ENCODE data around the gene SKP1. TPM values are rescaled to one million over a fixed set of nuclear protein-coding genes. Genes with fewer than 3 reads are reported as not detected.
A peak's percentile ranks its signal among the peaks of the same experiment; 100 is the strongest.

SKP1 gene
- total RNA-seq, 2 experiments from 2014 or later: 218 to 265 TPM

DNA sequence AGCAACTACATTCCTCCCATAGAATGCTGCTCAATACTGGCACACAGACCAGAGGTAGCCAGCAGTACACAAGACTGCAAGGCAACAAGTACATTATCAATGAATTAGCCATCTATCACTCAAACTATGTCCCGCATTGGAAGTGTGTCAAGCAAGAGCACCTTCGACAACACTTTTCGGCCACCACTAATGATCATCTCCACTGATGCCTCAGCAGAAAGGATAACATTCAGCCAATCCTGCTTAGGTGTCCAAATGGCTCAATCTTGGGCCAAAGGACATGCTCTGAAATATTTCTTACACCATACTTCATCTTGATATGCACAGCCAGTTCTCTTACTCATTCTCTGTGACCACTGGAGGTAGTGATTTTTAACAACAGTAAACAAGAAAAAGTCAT, 25.0 kb downstream of the SKP1 start:
- H3K4me1 Mint-ChIP-seq: peaks cover 61% of the 10 kb centered on the region
- H3K27ac Mint-ChIP-seq: peak overlapping the region; percentile 66

DNA sequence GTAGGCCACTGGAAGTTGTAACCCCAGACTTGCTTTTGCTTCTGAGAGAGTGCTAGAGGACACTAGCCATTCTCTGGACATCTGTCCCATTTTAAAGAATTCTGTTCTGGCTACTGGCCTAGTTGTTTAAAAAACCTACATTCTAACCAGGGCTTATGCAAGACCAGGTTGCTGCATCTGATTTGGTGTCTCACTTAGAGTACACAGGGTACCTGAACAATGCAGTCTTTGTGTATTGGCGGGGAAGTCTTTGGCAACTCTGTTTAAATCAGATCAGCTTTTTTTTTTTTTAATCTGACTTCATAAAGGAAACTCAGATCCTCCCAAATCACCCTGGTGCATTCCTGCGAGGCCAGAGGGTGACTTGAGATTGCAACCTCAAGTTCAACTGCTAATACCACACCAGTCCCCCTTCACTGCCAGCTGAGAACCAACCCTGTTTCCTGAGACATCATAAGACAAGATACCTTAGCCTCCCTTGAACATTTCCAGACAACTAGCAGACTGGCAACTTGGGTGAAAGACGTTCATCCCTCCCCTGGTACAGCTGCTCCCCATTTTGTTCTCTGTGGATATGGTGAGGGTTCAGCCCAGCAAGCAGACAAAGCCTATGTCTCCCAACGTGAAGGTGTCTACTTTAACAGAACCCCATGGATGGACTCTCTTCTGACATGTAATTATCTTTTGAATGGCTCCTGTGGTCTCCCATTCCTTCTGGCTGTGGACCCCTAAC, 27.0 kb downstream of the SKP1 start:
- ATAC-seq (no peak), DNase-seq (no peak)
- Mint-ChIP-seq H3K4me3 (no peak overlapping the region), H3K36me3 (ENCODE audit: low read depth) (peaks cover 58% of the 10 kb centered on the region), H3K27ac (peak overlapping the region; percentile 79), H3K4me1 (peaks cover 63% of the 10 kb centered on the region), H3K9me3 (ENCODE audit: low read depth) (no peaks in the 10 kb centered on the region), H3K27me3 (no peaks in the 10 kb centered on the region)
- ChIA-PET POLR2A (interaction anchor here (0.5 to 1.1 kb wide), 4 partner anchors 9 to 226 kb away, joined by 3 to 7 read pairs (median 4); no protein-coding TSS in a partner anchor), CTCF (interaction anchor here (0.6 to 20.4 kb wide), 11 partner anchors 9 to 181 kb away, joined by 3 to 554 read pairs (median 5); no protein-coding TSS in a partner anchor)
- intact Hi-C loops (cut with DNase I, micrococcal nuclease): no loop called here

More for the DNA sequence above, 25.0 kb downstream of the SKP1 start:
- H3K27me3 Mint-ChIP-seq: no peaks in the 10 kb centered on the region
- ChIA-PET POLR2A (interaction anchor here (0.6 kb wide), 1 partner anchor 143 kb away, joined by 3 read pairs; no protein-coding TSS in a partner anchor), CTCF (interaction anchor here (0.7 to 20.4 kb wide), 7 partner anchors 9 to 114 kb away, joined by 4 to 554 read pairs (median 9); no protein-coding TSS in a partner anchor)
- no peaks in the 10 kb centered on the region for H3K9me3 Mint-ChIP-seq (ENCODE audit: low read depth)
- ATAC-seq (no peak), DNase-seq (no peak)
- intact Hi-C loops (cut with DNase I, micrococcal nuclease): no loop called here
- peaks cover 56% of the 10 kb centered on the region for H3K36me3 Mint-ChIP-seq (ENCODE audit: low read depth)
- H3K4me3 Mint-ChIP-seq: no peak overlapping the region

DNA sequence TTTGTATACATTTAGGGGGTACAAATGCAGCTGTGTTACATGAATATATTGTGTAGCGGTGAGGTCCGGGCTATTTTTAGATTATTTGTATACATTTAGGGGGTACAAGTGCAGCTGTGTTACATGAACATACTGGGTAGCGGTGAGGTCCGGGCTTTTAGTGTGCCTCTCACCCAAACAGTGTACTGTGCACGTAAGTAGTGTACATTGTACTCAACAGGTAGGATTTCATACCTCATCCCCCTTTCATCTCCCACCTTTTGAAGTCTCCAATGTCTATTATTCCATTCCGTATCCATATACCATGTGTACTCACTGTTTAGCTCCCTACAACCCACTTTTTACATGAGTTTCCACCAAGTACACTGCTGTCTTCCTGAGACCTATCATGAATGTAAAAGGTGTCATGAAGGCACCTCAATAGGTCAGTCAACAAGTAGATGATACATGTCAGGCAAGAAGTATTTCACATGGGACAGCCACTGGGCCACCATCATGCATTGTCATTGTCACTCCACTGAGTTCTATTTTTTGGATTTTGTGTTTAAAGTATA, 27.7 kb downstream of the SKP1 start:
- Mint-ChIP-seq H3K36me3 (ENCODE audit: low read depth) (peaks cover 62% of the 10 kb centered on the region), H3K9me3 (ENCODE audit: low read depth) (no peaks in the 10 kb centered on the region), H3K4me3 (no peak overlapping the region), H3K4me1 (peaks cover 60% of the 10 kb centered on the region), H3K27ac (peak overlapping the region; percentile 79), H3K27me3 (no peaks in the 10 kb centered on the region)
- POLR2A ChIA-PET: interaction anchor here (0.7 to 1.1 kb wide), 2 partner anchors 9 to 10 kb away, joined by 4 read pairs; no protein-coding TSS in a partner anchor
- ATAC-seq: no peak
- DNase-seq: no peak
- CTCF ChIA-PET: interaction anchor here (0.5 to 20.4 kb wide), 8 partner anchors 9 to 111 kb away, joined by 3 to 554 read pairs (median 6); no protein-coding TSS in a partner anchor
- intact Hi-C loops (cut with DNase I, micrococcal nuclease): no loop called here

DNA sequence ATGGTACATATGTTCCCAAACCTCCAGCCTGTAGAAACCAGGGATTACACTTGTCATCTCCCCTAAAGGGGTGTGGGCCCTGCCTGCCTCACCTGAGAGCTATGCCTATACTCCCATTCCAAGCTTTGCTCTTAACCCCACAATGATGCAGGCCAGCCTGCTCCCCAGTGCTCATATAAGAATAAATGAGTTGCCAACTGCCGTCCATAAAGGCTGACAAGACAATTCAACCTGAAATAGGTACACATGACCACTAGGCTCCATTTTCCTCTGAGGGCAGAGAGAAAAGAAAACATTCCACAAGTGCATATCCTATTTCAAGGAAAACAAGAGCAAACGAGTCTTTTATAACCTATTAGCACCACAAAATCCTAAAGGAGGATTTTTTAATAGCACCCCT, 28.4 kb downstream of the SKP1 start:
- no peak for DNase-seq
- ChIA-PET CTCF (interaction anchor here (0.5 to 20.4 kb wide), 11 partner anchors 10 to 704 kb away, joined by 3 to 554 read pairs (median 4); no protein-coding TSS in a partner anchor), POLR2A (interaction anchor here (0.7 kb wide), 1 partner anchor 143 kb away, joined by 4 read pairs; no protein-coding TSS in a partner anchor)
- ATAC-seq: no peak
- Mint-ChIP-seq H3K36me3 (ENCODE audit: low read depth) (peaks cover 58% of the 10 kb centered on the region), H3K27ac (no peak overlapping the region), H3K4me1 (peaks cover 53% of the 10 kb centered on the region), H3K9me3 (ENCODE audit: low read depth) (no peaks in the 10 kb centered on the region), H3K27me3 (no peaks in the 10 kb centered on the region), H3K4me3 (no peak overlapping the region)
- intact Hi-C loops (cut with DNase I, micrococcal nuclease): no loop called here

DNA sequence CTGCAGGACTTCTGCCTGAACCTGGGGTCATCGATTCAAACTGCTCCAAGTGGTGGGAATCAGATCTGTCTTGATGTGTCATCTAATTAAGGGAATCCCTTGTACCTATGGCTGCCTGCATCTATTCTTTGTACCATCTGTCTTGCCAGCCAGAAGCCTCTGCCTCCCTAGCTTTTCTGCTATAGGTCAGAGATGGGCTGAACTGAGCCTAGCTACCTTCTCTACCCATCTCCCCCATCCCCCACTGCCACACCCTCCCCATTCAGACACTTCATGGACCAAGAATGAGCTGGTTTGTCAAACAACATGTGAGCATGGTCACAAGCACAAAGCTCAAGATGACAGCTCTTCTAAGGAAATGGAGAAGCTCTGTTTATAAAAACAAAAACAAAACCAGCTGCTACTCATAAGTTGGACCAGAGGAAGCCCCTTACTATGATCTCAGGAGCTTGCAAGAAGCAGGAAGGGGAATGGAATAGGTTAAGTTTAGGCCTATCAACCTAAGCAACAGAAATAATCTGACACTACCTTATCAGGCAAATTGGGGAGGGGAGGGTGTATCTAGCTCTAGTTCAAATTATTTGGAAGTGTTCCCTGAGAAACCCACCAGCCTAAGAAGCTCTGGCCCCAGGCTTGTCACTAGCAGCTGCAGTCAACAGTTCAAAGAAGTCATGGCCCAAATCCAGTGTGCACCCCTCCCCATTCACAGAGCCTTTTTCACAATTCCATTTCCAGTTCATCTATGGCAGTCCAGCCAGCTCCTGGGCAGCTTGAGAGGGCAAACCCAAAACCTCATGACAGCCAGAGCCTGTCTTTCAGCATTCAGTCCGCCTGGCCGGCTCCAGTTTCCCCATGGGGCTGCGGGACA, 29.9 kb downstream of the SKP1 start:
- Mint-ChIP-seq H3K27ac (peak overlapping the region; percentile 21), H3K9me3 (ENCODE audit: low read depth) (no peaks in the 10 kb centered on the region), H3K4me3 (no peak overlapping the region), H3K4me1 (peaks cover 43% of the 10 kb centered on the region), H3K27me3 (no peaks in the 10 kb centered on the region), H3K36me3 (ENCODE audit: low read depth) (peaks cover 62% of the 10 kb centered on the region)
- ChIA-PET POLR2A (interaction anchor here (0.6 to 0.9 kb wide), 3 partner anchors 8 to 140 kb away, joined by 3 to 4 read pairs (median 3); no protein-coding TSS in a partner anchor), CTCF (interaction anchor here (0.5 to 20.4 kb wide), 24 partner anchors 8 to 385 kb away, joined by 3 to 554 read pairs (median 4); partner anchors contain the start of gene TCF7)
- intact Hi-C loops (cut with DNase I, micrococcal nuclease): loop anchor here in 1 of 2 experiments (1.0 kb wide), 1 partner anchor 108 kb away; no protein-coding TSS in a partner anchor
- ATAC-seq (no peak), DNase-seq (no peak)

DNA sequence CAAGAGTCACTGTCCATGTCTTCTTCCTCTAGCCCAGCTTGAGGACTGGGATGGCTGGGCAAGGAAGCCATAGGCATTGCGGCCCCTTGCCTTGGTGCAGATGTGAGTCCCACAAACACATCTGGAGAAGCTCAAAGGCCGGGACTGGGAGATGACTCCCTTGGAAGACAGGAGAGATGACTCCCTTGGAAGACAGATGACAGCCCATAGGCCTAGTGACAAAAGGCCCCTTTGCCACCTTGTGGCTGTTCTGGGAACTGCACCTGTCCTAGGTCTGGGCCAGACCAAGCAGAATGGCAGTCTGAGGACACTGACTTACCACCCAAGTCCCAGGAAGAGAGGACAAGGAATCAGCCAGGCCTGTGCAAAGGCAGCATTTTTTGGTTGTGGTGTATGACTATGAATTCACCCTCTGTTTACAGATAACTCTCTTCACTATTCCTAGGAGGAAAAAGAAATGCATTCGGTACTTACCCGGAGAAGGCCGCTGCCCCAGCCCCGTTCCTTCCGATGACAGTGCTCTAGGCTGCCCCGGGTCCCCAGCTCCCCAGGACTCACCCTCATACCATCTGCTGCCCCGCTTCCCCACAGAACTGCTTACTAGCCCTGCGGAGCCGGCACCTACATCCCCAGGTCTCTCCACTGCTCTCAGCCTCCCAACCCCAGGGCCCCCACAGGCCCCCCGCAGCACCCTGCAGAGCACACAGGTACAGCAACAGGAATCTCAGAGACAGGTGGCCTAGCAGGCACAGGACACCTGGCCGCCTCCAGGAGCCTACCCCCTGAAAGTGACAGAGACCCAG, 30.8 kb downstream of the SKP1 start:
- intact Hi-C loops (cut with DNase I, micrococcal nuclease): loop anchor here (1.0 kb wide), 1 partner anchor 107 kb away; no protein-coding TSS in a partner anchor
- peak; percentile 91 for DNase-seq
- Mint-ChIP-seq H3K9me3 (ENCODE audit: low read depth) (no peaks in the 10 kb centered on the region), H3K4me1 (peaks cover 43% of the 10 kb centered on the region), H3K27me3 (no peaks in the 10 kb centered on the region), H3K4me3 (no peak overlapping the region), H3K36me3 (ENCODE audit: low read depth) (peaks cover 68% of the 10 kb centered on the region), H3K27ac (peak overlapping the region; percentile 44)
- peak; percentile 81 for ATAC-seq
- ChIA-PET POLR2A (interaction anchor here (1.1 kb wide), 1 partner anchor 106 kb away, joined by 3 read pairs; no protein-coding TSS in a partner anchor), CTCF (interaction anchor here (0.6 to 20.4 kb wide), 17 partner anchors 7 to 144 kb away, joined by 3 to 554 read pairs (median 4); no protein-coding TSS in a partner anchor)

DNA sequence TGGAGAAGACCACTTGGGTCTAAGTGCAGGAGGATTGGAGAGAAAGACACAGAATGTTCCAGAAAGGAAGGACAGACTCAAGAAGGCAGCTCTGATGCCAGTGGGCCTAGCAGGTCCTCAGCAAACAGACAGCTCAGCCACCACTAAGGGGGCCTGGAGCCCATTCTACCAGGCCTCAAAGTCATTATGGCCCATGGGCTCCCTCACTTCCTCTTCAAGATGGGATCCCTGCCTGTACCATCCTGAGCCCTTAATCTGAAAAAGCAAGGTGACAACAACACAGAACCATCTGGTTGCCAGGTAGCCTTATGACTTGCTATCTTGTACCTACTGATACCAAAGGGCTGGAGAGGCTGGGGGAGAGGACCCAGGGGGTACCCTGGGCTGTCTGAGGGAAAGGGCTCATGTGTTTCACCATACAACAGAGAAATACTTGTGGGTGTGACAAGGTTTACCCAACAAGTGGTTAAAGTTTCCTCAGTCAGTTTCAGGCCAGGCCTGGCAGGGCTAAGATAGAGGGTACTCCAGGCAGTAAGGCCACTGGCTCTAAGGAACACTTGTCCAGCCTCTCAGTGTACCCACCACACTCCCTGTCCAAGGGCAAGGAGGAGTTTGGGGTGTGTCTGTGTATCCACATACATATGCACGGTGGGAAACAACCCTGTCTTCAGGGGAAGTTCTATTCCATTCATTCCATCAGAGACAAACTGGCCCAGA, 31.6 kb downstream of the SKP1 start:
- H3K4me3 Mint-ChIP-seq: no peak overlapping the region
- no peaks in the 10 kb centered on the region for H3K27me3 Mint-ChIP-seq
- CTCF ChIA-PET: interaction anchor here (0.6 to 20.4 kb wide), 11 partner anchors 9 to 141 kb away, joined by 3 to 554 read pairs (median 3); no protein-coding TSS in a partner anchor
- peaks cover 69% of the 10 kb centered on the region for H3K36me3 Mint-ChIP-seq (ENCODE audit: low read depth)
- peak; percentile 3 for ATAC-seq
- peaks cover 44% of the 10 kb centered on the region for H3K4me1 Mint-ChIP-seq
- no peaks in the 10 kb centered on the region for H3K9me3 Mint-ChIP-seq (ENCODE audit: low read depth)
- intact Hi-C loops (cut with DNase I, micrococcal nuclease): loop anchor here in 1 of 2 experiments (1.0 kb wide), 1 partner anchor 106 kb away; no protein-coding TSS in a partner anchor
- POLR2A ChIA-PET: interaction anchor here (1.1 kb wide), 1 partner anchor 105 kb away, joined by 3 read pairs; no protein-coding TSS in a partner anchor
- peak overlapping the region; percentile 80 for H3K27ac Mint-ChIP-seq
- DNase-seq: no peak

DNA sequence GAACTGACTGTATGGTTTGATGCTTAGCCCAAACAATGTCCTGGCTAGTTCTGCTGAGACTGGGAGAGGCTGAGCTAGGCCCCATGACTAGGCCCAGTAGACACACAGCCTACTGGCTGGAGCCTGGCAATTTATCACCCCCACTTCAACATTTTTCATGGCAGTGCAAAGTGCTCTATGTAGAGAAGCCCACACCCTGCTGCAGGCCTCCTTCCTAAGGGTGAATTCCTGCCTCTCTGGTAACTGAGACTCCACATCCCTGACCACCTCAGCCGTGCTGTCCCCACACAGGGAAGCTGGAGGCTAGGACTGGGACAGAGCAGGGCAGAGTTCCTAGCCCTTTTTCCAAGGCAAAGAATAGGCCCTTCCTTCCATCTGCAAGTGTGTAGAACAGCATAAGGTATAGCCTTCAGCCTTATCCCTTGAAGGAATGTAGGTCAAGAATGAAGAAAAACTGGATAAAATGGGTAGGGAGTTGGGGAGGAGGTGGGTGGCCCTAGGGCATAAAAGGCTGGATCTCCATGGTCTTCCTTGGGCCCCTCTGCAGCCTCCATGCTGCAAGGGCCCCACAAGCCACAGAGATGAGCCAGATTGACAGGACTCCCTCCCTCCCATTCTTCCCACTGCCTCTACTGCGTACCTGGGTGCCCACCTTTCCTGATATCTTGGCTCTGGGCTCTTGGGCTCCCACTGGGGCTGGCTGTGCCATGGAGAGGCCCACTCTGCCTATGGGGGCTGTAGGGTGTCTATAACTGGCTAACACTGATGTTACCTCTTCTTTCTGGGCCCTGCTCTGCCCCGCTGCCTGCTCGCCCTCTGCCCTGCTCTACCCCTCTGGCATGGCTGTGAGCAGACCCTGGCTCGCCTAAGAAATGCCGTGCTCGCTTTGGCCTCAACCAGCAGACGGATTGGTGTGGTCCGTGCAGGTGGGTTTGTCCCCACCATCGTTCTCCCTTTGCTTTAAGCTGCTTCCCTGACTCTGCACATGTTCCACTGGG, 32.5 kb downstream of the SKP1 start:
- ChIA-PET CTCF (interaction anchor here (0.6 to 20.4 kb wide), 12 partner anchors 9 to 644 kb away, joined by 3 to 554 read pairs (median 3); no protein-coding TSS in a partner anchor), POLR2A (no interaction called here)
- no peak for DNase-seq
- Mint-ChIP-seq H3K4me3 (no peak overlapping the region), H3K9me3 (ENCODE audit: low read depth) (no peaks in the 10 kb centered on the region), H3K36me3 (ENCODE audit: low read depth) (peaks cover 66% of the 10 kb centered on the region), H3K4me1 (peaks cover 43% of the 10 kb centered on the region), H3K27me3 (no peaks in the 10 kb centered on the region), H3K27ac (peak overlapping the region; percentile 80)
- ATAC-seq: no peak
- intact Hi-C loops (cut with DNase I, micrococcal nuclease): no loop called here

DNA sequence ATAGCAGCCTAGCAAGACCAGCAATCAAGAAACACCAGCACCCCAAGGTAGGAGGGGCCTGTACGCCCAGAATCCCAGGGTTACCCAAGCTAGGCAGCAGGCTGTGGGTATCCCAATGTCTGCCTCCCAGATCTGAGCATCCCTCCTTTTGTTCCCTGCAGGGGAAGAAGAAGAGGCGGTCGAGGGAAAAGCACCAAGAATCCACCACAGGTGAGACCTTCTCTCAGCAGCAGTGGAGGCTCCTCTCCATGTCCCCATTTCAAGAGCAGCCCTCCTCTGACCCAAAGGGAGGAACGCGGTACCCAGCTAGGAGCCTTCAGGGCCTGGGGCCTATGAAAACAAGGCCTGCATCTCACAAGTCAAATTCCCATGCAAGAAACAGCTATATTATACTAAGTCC, 33.3 kb downstream of the SKP1 start:
- CTCF ChIA-PET: interaction anchor here (0.6 to 20.4 kb wide), 11 partner anchors 9 to 643 kb away, joined by 3 to 554 read pairs (median 3); no protein-coding TSS in a partner anchor
- H3K27ac Mint-ChIP-seq: no peak overlapping the region
- H3K36me3 Mint-ChIP-seq (ENCODE audit: low read depth): peaks cover 67% of the 10 kb centered on the region
- no peak for ATAC-seq
- peaks cover 48% of the 10 kb centered on the region for H3K4me1 Mint-ChIP-seq
- no peak overlapping the region for H3K4me3 Mint-ChIP-seq
- no peak for DNase-seq
- H3K9me3 Mint-ChIP-seq (ENCODE audit: low read depth): no peaks in the 10 kb centered on the region
- intact Hi-C loops (cut with DNase I, micrococcal nuclease): no loop called here
- POLR2A ChIA-PET: no interaction called here
- no peaks in the 10 kb centered on the region for H3K27me3 Mint-ChIP-seq
